Mesothelial cell of epicardium (in vitro differentiated cells): Measurements from ENCODE around the gene MYO16. TPM values are rescaled to one million over a fixed set of nuclear protein-coding genes. Genes with fewer than 3 reads are reported as not detected.

Experiments used
- DNase-seq, 2 experiments: peaks; one replicate each; pipeline ENCODE4 v3.0.0; 2021; ENCODE audit warnings: low spot score in 2 of 2; ENCODE audit not compliant: unreplicated experiment in 2 of 2
- H3K27ac Mint-ChIP-seq: 2 replicates; pipeline ENCODE4 v1.8.0; 2021; ENCODE audit warnings: mixed read lengths
- H3K27me3 Mint-ChIP-seq: 2 replicates; pipeline ENCODE4 v1.8.0; 2021; ENCODE audit warnings: low read depth, mixed read lengths
- H3K36me3 Mint-ChIP-seq: 2 replicates; pipeline ENCODE4 v1.8.0; 2021; ENCODE audit warnings: mixed read lengths
- H3K4me1 Mint-ChIP-seq: 2 replicates; pipeline ENCODE4 v1.8.0; 2021; ENCODE audit warnings: mixed read lengths
- H3K4me3 Mint-ChIP-seq: 2 replicates; pipeline ENCODE4 v1.8.0; 2021; ENCODE audit warnings: mild to moderate bottlenecking, moderate library complexity, mixed read lengths
- H3K9me3 Mint-ChIP-seq: 2 replicates; pipeline ENCODE4 v1.8.0; 2021; ENCODE audit warnings: mixed read lengths
- CTCF ChIP-seq: fragments of 200-600 bp; sonication (generic); IDR thresholded peaks from one replicate; pipeline ENCODE4 v1.5.0; 2021; ENCODE audit warnings: antibody characterized with exemption; ENCODE audit not compliant: unreplicated experiment
- total RNA-seq: library from RNA; stranded (reverse); gene quantifications from 3 replicates; pipeline ENCODE4 v1.2.1, GENCODE V29; 2021

Gene MYO16
- total RNA-seq, 1 donor from 2014 or later: 0.07 TPM

DNA sequence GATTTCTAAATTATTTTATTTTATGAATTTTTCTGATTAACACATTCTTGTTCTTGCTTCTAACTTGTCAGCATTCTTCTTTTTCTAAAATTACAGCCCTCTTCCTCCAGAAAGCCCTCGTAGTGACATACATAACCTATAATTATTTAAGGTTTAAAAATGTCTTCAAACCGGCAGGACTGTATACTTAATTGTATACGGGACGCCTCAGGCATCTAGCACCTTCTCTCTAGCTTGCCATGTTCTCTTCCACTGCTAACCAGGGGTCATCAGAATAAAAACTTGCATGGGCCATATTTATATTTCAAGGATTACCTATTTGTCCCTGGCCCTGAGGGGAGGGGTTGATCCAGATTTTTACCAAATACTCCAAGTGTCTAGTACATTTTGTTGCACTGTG, 380.3 kb downstream of the MYO16 start:
- no peak overlapping the region for H3K4me3 Mint-ChIP-seq
- no peaks in the 10 kb centered on the region for H3K36me3 Mint-ChIP-seq
- no peak for TF ChIP-seq CTCF
- no peak for DNase-seq
- H3K27me3 Mint-ChIP-seq: peaks cover under 1% of the 10 kb centered on the region
- H3K27ac Mint-ChIP-seq: no peak overlapping the region
- no peaks in the 10 kb centered on the region for H3K4me1 Mint-ChIP-seq
- H3K9me3 Mint-ChIP-seq: peaks cover 7% of the 10 kb centered on the region

DNA sequence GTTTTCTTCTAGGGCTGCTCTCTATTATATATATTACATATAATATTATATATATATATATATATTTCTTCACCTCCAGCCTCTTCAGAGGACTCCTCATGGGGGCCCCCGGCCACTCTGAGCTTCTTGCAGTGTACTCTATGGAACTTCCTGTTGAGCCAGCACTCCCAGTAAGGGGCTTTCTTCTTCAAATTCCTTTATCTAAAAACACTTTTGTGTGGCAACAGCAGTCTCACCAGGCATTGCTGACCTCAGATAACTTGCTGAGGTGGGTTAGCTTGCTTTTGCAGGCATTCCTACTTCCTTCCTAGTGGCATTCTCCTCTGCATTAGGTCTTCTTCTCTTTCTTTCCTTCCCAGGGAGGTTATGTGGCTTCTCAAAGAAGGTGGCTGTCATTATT, 381.5 kb downstream of the MYO16 start:
- no peak overlapping the region for H3K4me3 Mint-ChIP-seq
- no peak for DNase-seq
- peaks cover 2% of the 10 kb centered on the region for H3K27me3 Mint-ChIP-seq
- no peaks in the 10 kb centered on the region for H3K4me1 Mint-ChIP-seq
- no peaks in the 10 kb centered on the region for H3K36me3 Mint-ChIP-seq
- H3K27ac Mint-ChIP-seq: no peak overlapping the region
- H3K9me3 Mint-ChIP-seq: peaks cover 12% of the 10 kb centered on the region
- TF ChIP-seq CTCF: no peak

GRCh38 chr13:109012115-109012514, 382.7 kb downstream of the MYO16 start:
- DNase-seq: no peak
- TF ChIP-seq CTCF: no peak
- Mint-ChIP-seq H3K27me3 (peaks cover 6% of the 10 kb centered on the region), H3K9me3 (peaks cover 16% of the 10 kb centered on the region), H3K4me3 (no peak overlapping the region), H3K36me3 (no peaks in the 10 kb centered on the region), H3K4me1 (no peaks in the 10 kb centered on the region), H3K27ac (no peak overlapping the region)

DNA sequence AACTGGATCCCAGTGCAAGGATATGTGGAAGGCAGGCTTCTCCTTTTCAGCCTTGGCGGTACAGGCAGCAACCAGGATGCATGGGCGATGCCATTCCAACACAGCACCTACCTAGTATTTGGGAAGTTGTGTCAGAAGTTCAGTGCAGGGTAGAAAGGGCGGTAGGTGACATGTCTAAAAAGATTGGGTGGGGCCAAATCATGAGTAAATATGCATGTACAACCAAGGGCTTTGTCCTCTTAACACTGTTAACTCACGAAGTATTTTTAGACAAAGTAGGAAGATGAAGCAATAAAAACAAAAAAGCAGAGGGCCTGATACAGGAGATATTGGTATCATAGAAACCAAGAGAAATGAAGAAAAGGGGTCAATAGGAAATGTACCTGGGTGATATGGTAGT, 392.1 kb downstream of the MYO16 start:
- Mint-ChIP-seq H3K4me3 (no peak overlapping the region), H3K27ac (no peak overlapping the region), H3K36me3 (no peaks in the 10 kb centered on the region), H3K9me3 (peaks cover 14% of the 10 kb centered on the region), H3K4me1 (peaks cover 4% of the 10 kb centered on the region), H3K27me3 (no peaks in the 10 kb centered on the region)
- no peak for DNase-seq
- no peak for TF ChIP-seq CTCF

DNA sequence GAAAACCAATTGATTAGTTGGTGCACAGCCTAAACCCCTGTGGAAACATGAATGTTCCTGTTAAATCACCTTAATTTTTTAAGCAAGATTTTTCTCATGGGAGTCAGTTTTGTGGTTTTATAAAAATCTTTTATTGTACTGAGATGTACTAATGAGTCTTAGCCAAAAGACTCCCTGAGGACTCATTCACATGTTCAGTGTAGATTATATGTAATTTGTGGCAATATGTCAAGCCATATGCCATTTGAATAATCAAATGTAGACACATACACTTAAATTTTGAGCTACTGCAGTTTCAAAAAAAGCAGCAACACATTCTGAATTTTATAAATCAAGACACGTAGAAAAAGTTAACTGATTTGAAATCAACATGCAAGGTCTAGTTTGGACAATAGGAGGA, 395.2 kb downstream of the MYO16 start:
- H3K27me3 Mint-ChIP-seq: no peaks in the 10 kb centered on the region
- no peak for TF ChIP-seq CTCF
- H3K27ac Mint-ChIP-seq: no peak overlapping the region

GRCh38 chr13:109026266-109026665, 396.9 kb downstream of the MYO16 start:
- H3K27me3 Mint-ChIP-seq: no peaks in the 10 kb centered on the region
- no peak for TF ChIP-seq CTCF
- no peaks in the 10 kb centered on the region for H3K4me1 Mint-ChIP-seq
- no peaks in the 10 kb centered on the region for H3K36me3 Mint-ChIP-seq
- H3K4me3 Mint-ChIP-seq: no peak overlapping the region
- H3K9me3 Mint-ChIP-seq: no peaks in the 10 kb centered on the region
- H3K27ac Mint-ChIP-seq: no peak overlapping the region
- no peak for DNase-seq

More for the DNA sequence above, 395.2 kb downstream of the MYO16 start:
- DNase-seq: no peak
- H3K4me3 Mint-ChIP-seq: no peak overlapping the region
- no peaks in the 10 kb centered on the region for H3K36me3 Mint-ChIP-seq
- H3K9me3 Mint-ChIP-seq: no peaks in the 10 kb centered on the region
- H3K4me1 Mint-ChIP-seq: peaks cover 4% of the 10 kb centered on the region
